GM19043 (cell line): ENCODE data around the gene PRDX3.
"Not testable (repeated sequence)": the region's sequence is repeated elsewhere in the genome, so short reads cannot be mapped to it uniquely, and the experiment has no call there.

Experiments used
- ATAC-seq: cut with Tn5 transposase; IDR thresholded peaks from one replicate; pipeline ENCODE4 v1.9.1; 2021; ENCODE audit warnings: low read depth; ENCODE audit not compliant: unreplicated experiment

Gene PRDX3

GRCh38 chr10:119206603-119207365, 28.2 kb upstream of the PRDX3 start:
- peak; percentile 42 for ATAC-seq

GRCh38 chr10:119205894-119206602, 27.4 kb upstream of the PRDX3 start:
- peak; percentile 37 for ATAC-seq

- ATAC-seq = no peak
These were observed 24.4 kb upstream of the PRDX3 start for GRCh38 chr10:119203006-119203405.

- ATAC-seq = no peak
These were observed 22.6 kb upstream of the PRDX3 start for GRCh38 chr10:119201233-119201632.

- ATAC-seq = peak; percentile 61
These were observed 20.8 kb upstream of the PRDX3 start for GRCh38 chr10:119199231-119199992.

- ATAC-seq = no peak
These were observed 19.8 kb upstream of the PRDX3 start for GRCh38 chr10:119198438-119198837.

- ATAC-seq = no peak
These were observed 19.3 kb upstream of the PRDX3 start for GRCh38 chr10:119197921-119198320.

- ATAC-seq = no peak
These were observed 13.3 kb upstream of the PRDX3 start for GRCh38 chr10:119191881-119192280.

- ATAC-seq = no peak
These were observed 12.6 kb upstream of the PRDX3 start for GRCh38 chr10:119190954-119191785.

- ATAC-seq = no peak
These were observed 11.7 kb upstream of the PRDX3 start for GRCh38 chr10:119190353-119190752.

- no peak for ATAC-seq
These were observed 11.2 kb upstream of the PRDX3 start for GRCh38 chr10:119189811-119190282.

GRCh38 chr10:119183664-119184412, 5.2 kb upstream of the PRDX3 start:
- ATAC-seq = no peak

GRCh38 chr10:119180850-119181400, 2.3 kb upstream of the PRDX3 start:
- ATAC-seq = not testable (repeated sequence)

GRCh38 chr10:119177708-119178371, 772 bp downstream of the PRDX3 start:
- peak; percentile 22 for ATAC-seq

- no peak for ATAC-seq
These were observed 2.4 kb downstream of the PRDX3 start for GRCh38 chr10:119176166-119176565.

- no peak for ATAC-seq
These were observed 4.5 kb downstream of the PRDX3 start for GRCh38 chr10:119174109-119174508.

GRCh38 chr10:119167041-119167440, 11.6 kb downstream of the PRDX3 start:
- ATAC-seq = no peak

GRCh38 chr10:119166564-119166963, 12.0 kb downstream of the PRDX3 start:
- no peak for ATAC-seq

GRCh38 chr10:119166118-119166500, 12.5 kb downstream of the PRDX3 start:
- peak; percentile 12 for ATAC-seq
